Caco-2 (cell line): ENCODE data around the gene DNMBP. TPM values are rescaled to one million over a fixed set of nuclear protein-coding genes. Genes with fewer than 3 reads are reported as not detected.

ENCODE experiments used
- BruUV-seq: library from RNA; stranded (reverse); fragments of 400-500 nt; replicated peaks from 2 replicates; lab custom pipeline; 2021; lab: Mats Ljungman, UMichigan
- CTCF ChIA-PET: fragments of 300-600 bp; sonication (Branson Sonifier 250); formaldehyde crosslinking; loops from one replicate; lab custom pipeline; 2022; ENCODE audit warnings: antibody characterized with exemption; lab: Charles Lee
- POLR2A ChIA-PET: fragments of 300-600 bp; sonication (Branson Sonifier 250); formaldehyde crosslinking; loops from one replicate; lab custom pipeline; 2022; ENCODE audit warnings: antibody characterized with exemption; lab: Charles Lee
- DNase-seq, 2 experiments: peaks; one replicate each; pipeline versions ENCODE4 v3.0.0 to v3.0.0-alpha.2; 2020 to 2022
- H3K27me3 ChIP-seq: replicated peaks from 2 replicates; pipeline ENCODE4 v1.6.0; 2011; ENCODE audit warnings: low read length; ENCODE audit not compliant: control insufficient read depth, insufficient read depth
- H3K36me3 ChIP-seq: 2 replicates; pipeline ENCODE4 v1.5.1; 2011; ENCODE audit warnings: low read length; ENCODE audit not compliant: control insufficient read depth, insufficient read depth
- H3K4me1 ChIP-seq: fragments of 250-450 bp; sonication (Bioruptor Pico); 2 replicates; pipeline ENCODE4 v1.5.1; 2020; ENCODE audit warnings: mild to moderate bottlenecking
- H3K4me3 ChIP-seq: 2 replicates; pipeline ENCODE4 v1.5.1; 2011; ENCODE audit warnings: low read depth, mild to moderate bottlenecking, control low read depth, low read length
- H3K9me3 ChIP-seq: fragments of 250-450 bp; sonication (Bioruptor Pico); 2 replicates; pipeline ENCODE4 v1.5.1; 2020; ENCODE audit warnings: mild to moderate bottlenecking, moderate library complexity
- H3K27ac Mint-ChIP-seq: one replicate; pipeline ENCODE4 v1.8.0; 2022; ENCODE audit warnings: mixed read lengths; ENCODE audit not compliant: unreplicated experiment
- H3K27me3 Mint-ChIP-seq: one replicate; pipeline ENCODE4 v1.8.0; 2022; ENCODE audit warnings: mixed read lengths; ENCODE audit not compliant: insufficient read depth, unreplicated experiment
- H3K36me3 Mint-ChIP-seq: one replicate; pipeline ENCODE4 v1.8.0; 2022; ENCODE audit warnings: mild to moderate bottlenecking, mixed read lengths; ENCODE audit not compliant: insufficient read depth, unreplicated experiment
- H3K4me1 Mint-ChIP-seq: one replicate; pipeline ENCODE4 v1.8.0; 2022; ENCODE audit warnings: low read depth, mixed read lengths; ENCODE audit not compliant: unreplicated experiment
- H3K4me3 Mint-ChIP-seq: one replicate; pipeline ENCODE4 v1.8.0; 2022; ENCODE audit warnings: mild to moderate bottlenecking, moderate library complexity, mixed read lengths; ENCODE audit not compliant: unreplicated experiment
- H3K9me3 Mint-ChIP-seq: one replicate; pipeline ENCODE4 v1.8.0; 2022; ENCODE audit warnings: mixed read lengths; ENCODE audit not compliant: unreplicated experiment
- intact Hi-C: fragments of 100-400 bp; cut with micrococcal nuclease; formaldehyde crosslinking; loops from one replicate; pipeline ENCODE4 v1.10.0; 2022; ENCODE audit not compliant: unreplicated experiment
- total RNA-seq: library from RNA; stranded (reverse); gene quantifications from 2 replicates; pipeline ENCODE4 v1.2.3, GENCODE V29; 2022
- TF ChIP-seq, protein P1 (sequence below), 2 experiments: fragments of 200-600 bp in 1 of 2; IDR thresholded peaks; 1 replicate in 1 of 2; 2 replicates in 1 of 2; pipeline versions ENCODE4 v1.5.1 to v1.8.0; 2011 to 2022; ENCODE audit warnings: antibody characterized with exemption in 1 of 2, control low read depth in 1 of 2, inconsistent platforms in 1 of 2, low read depth in 1 of 2, low read length in 1 of 2, mild to moderate bottlenecking in 1 of 2, moderate library complexity in 1 of 2; ENCODE audit not compliant: insufficient read depth in 1 of 2, severe bottlenecking in 1 of 2, unreplicated experiment in 1 of 2

The DNMBP gene
- total RNA-seq, 1 experiment from 2014 or later = 30.6 TPM

DNA sequence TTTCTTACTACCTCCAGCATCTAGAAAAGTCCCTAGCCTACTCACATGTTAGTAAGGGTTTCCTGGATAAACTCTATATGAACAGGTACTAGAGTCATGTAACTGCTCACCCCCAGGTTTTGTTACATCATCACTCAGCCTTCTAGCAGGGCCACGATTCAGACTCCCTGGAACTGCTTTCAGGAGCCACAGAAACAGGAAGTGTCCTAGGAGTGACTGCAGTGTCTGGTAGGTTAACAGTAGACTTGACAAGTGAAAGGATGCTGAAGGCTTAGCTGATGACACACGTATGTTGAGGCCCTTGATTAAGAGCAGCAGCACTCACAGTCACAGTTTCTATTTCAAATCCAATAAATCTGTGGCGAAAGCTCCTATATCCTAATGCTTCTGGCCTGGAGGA lies 101.2 kb downstream of the DNMBP start:
- Histone ChIP-seq H3K36me3 (peaks cover 6% of the 10 kb centered on the region), H3K27me3 (no peaks in the 10 kb centered on the region), H3K4me1 (no peaks in the 10 kb centered on the region), H3K9me3 (no peaks in the 10 kb centered on the region), H3K4me3 (no peak overlapping the region)
- CTCF ChIA-PET = no interaction called here
- Mint-ChIP-seq H3K4me3 (no peak overlapping the region), H3K27me3 (no peaks in the 10 kb centered on the region), H3K4me1 (peaks cover 1% of the 10 kb centered on the region), H3K27ac (no peak overlapping the region), H3K36me3 (peaks cover 46% of the 10 kb centered on the region), H3K9me3 (no peaks in the 10 kb centered on the region)
- POLR2A ChIA-PET = no interaction called here
- no TSS peak for BruUV-seq
- no peak for DNase-seq
- intact Hi-C loops = no loop called here
- TF ChIP-seq, protein P1, sequence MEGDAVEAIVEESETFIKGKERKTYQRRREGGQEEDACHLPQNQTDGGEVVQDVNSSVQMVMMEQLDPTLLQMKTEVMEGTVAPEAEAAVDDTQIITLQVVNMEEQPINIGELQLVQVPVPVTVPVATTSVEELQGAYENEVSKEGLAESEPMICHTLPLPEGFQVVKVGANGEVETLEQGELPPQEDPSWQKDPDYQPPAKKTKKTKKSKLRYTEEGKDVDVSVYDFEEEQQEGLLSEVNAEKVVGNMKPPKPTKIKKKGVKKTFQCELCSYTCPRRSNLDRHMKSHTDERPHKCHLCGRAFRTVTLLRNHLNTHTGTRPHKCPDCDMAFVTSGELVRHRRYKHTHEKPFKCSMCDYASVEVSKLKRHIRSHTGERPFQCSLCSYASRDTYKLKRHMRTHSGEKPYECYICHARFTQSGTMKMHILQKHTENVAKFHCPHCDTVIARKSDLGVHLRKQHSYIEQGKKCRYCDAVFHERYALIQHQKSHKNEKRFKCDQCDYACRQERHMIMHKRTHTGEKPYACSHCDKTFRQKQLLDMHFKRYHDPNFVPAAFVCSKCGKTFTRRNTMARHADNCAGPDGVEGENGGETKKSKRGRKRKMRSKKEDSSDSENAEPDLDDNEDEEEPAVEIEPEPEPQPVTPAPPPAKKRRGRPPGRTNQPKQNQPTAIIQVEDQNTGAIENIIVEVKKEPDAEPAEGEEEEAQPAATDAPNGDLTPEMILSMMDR (IDR thresholded peaks at IDR 0.05; ENCODE audit: insufficient read depth in 1 of 2, low read depth in 1 of 2, low read length in 1 of 2, severe bottlenecking in 1 of 2, unreplicated experiment in 1 of 2) = no peak

DNA sequence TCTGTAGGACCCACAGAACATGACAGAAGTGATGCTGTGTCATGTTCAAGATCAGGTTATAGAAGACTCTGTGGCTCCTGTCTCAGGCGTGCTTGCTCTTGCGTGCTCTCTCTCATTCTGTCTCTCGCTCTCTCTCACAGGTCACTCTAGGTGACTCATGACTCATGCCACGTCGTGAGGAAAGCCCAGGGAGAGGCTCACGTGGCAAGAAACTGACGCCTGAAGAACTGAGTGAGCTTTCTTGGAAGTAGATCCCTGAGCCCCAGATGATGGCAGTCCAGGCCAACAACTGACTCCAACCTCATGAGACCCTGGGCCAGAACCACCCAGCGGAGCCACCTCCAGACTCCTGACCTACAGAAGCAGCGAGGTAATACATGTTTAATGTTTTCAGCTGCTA lies 103.3 kb downstream of the DNMBP start:
- ChIA-PET CTCF (no interaction called here), POLR2A (no interaction called here)
- Histone ChIP-seq H3K36me3 (peaks cover 10% of the 10 kb centered on the region), H3K9me3 (no peaks in the 10 kb centered on the region), H3K4me1 (no peaks in the 10 kb centered on the region), H3K4me3 (no peak overlapping the region), H3K27me3 (no peaks in the 10 kb centered on the region)
- TF ChIP-seq, protein P1 (IDR thresholded peaks at IDR 0.05; ENCODE audit: insufficient read depth in 1 of 2, low read depth in 1 of 2, low read length in 1 of 2, severe bottlenecking in 1 of 2, unreplicated experiment in 1 of 2) = no peak
- peaks cover 54% of the 10 kb centered on the region for H3K36me3 Mint-ChIP-seq
- no peaks in the 10 kb centered on the region for H3K4me1 Mint-ChIP-seq
- intact Hi-C loops = no loop called here
- no TSS peak for BruUV-seq
- H3K27ac Mint-ChIP-seq = no peak overlapping the region
- H3K27me3 Mint-ChIP-seq = no peaks in the 10 kb centered on the region
- H3K9me3 Mint-ChIP-seq = no peaks in the 10 kb centered on the region
- no peak for DNase-seq
- no peak overlapping the region for H3K4me3 Mint-ChIP-seq

DNA sequence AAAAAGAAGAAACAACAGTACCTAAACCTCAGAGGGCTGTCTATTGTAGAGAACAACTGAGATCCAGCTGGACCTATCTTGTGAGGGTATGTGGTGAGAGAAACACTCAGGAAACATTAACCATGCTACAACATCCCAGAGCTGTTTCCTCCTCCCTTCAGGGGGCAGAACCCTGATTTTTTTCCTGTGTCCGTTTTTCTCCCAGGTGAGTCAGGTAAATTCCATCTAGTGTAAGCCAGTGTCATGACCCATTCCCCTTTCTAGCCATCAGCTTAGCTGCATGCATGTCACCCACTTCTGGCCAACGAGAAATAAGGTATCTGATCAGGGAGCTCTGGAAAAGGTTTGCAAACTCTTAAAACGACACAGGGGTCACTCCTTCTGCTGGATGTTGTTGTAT lies 103.8 kb downstream of the DNMBP start:
- Mint-ChIP-seq H3K27ac (no peak overlapping the region), H3K4me3 (no peak overlapping the region), H3K4me1 (no peaks in the 10 kb centered on the region), H3K9me3 (no peaks in the 10 kb centered on the region), H3K27me3 (no peaks in the 10 kb centered on the region), H3K36me3 (peaks cover 57% of the 10 kb centered on the region)
- TF ChIP-seq, protein P1 (IDR thresholded peaks at IDR 0.05; ENCODE audit: insufficient read depth in 1 of 2, low read depth in 1 of 2, low read length in 1 of 2, severe bottlenecking in 1 of 2, unreplicated experiment in 1 of 2) = no peak
- Histone ChIP-seq H3K36me3 (peaks cover 10% of the 10 kb centered on the region), H3K4me3 (no peak overlapping the region), H3K9me3 (no peaks in the 10 kb centered on the region), H3K27me3 (no peaks in the 10 kb centered on the region), H3K4me1 (no peaks in the 10 kb centered on the region)
- BruUV-seq = no TSS peak
- no peak for DNase-seq
- POLR2A ChIA-PET = no interaction called here
- intact Hi-C loops = no loop called here
- CTCF ChIA-PET = no interaction called here
